EL (cell line): Measurements from ENCODE around the gene CRYGC.
"Not testable (repeated sequence)": the region's sequence is repeated elsewhere in the genome, so short reads cannot be mapped to it uniquely, and the experiment has no call there.

Experiments
- DNase-seq: peaks from one replicate; pipeline ENCODE4 v3.0.0-alpha.2; 2016

CRYGC gene, protein sequence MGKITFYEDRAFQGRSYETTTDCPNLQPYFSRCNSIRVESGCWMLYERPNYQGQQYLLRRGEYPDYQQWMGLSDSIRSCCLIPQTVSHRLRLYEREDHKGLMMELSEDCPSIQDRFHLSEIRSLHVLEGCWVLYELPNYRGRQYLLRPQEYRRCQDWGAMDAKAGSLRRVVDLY

GRCh38 chr2:208129744-208130711 is at the start of gene CRYGC:
Gene CRYGC, minus strand, starts transcription at chr2:208129828. Its CDS starts 36 bp downstream, at chr2:208129792.
- peak; percentile 6 for DNase-seq

- DNase-seq: no peak
Observed at GRCh38 chr2:208179028-208179609, 49.5 kb upstream of the CRYGC start.

DNA sequence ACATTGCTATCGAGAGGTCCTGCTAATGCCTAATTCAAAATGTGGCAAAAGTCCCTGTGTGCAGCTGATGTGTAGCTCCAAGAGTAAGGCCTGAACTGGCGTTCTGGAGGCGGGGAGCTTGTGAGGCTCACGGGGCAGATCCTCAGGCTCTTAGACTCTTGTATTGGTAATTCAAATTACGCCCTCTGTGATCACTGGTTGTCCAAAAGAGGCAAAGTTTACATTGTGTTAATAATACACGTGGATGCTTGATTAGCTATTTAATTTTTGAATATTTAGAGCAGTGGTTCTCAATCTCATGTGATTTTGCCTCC is 46.2 kb upstream of the CRYGC start:
- DNase-seq: no peak

- peak; percentile 78 for DNase-seq
Observed at GRCh38 chr2:208175069-208175839, 45.6 kb upstream of the CRYGC start.

DNA sequence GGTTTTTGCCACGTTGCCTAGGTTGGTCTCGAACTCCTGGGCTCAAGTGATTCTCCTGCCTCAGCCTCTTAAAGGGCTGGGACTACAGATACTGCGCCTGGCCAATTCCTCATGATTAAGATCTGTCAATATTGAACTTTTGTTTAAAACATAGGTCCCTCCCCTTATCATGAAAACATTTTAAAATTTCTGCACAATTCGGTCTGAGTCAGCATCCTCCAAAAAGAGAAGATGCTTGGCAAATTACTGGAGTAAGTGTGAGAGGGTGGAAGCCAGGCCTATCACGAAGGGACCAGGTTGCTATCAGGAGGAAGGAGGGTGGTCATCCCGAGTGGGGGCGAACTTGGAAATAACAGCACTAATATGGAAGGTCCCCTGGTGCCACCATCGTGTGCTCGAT is 44.5 kb upstream of the CRYGC start:
- DNase-seq: no peak

DNA sequence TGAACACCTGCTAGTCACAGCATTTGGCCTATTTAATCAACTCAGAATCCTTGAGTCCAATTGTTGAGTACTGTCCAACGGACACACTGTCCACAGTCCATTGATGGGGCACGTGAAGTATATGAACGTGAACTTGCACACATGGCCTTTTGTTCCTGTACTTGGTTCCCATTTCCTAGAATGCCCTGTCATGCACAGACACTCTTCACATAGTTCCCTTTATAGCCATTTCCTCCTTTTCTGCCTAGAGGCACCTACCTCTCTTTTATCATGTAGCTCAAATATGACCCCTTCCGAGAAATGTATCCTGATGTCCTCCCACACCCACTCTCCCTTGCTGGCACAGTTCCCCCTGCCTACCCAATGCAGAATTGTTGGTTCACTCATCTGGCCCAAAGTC is 42.5 kb upstream of the CRYGC start:
- no peak for DNase-seq

DNA sequence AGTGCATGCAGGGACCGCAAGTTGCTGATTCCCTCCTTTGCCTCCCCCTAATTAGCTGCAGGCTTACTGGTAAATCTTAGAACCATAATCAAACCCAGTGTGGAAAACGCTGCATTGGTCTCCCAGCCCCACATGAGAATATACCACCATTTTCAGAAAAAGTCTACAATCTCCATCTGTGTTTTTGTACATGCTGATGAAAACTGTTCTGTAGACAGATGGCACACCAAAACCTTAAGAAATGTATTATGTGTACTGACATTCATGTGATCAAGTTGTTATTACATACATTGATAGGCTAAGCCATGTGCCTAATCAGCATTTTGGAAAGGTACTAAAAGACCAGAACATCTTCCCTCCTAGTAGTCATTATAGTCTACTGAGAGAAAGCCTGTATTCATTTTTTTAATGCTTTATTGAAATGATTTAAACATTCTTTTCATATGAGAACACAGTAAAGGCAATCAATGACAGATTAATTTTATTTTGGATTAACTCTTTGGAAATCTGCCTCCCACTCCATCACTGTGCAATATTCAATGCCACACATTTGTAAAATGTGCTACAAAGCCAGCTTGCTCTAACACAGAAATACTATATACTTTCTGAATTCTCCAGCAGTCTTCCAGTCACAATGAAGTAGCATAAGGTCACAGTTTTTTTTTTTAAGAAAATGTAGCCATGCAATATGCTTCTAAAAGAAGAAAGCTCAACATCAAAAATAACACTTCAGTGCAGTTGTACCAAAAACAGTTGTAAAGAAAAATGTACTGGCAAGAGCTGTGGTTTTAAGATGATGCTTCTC is 35.5 kb upstream of the CRYGC start:
- no peak for DNase-seq

- DNase-seq: no peak
Observed at GRCh38 chr2:208163489-208163888, 33.9 kb upstream of the CRYGC start, which contains the start of gene CRYGA. Gene CRYGA, minus strand, starts transcription at chr2:208163589. Its CDS starts 33 bp downstream, at chr2:208163556.

DNA sequence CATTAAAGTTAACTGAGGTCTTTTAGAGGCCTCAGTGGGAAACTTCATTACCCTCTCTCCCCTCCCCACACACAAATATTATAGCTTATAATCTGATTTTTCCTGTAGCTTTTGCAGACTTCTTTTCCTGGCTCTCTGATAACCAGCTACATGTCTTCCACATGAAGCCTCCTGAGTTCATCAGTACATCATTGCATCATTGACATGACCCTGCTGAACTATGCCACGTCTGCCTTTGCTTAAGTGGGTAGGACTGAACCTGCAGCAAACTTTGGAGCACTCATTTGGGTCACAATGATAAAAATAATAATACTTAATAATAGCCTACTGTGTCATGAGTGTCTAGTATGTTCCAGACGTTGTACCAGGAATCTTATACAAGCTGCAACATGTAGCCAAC is 26.8 kb upstream of the CRYGC start:
- no peak for DNase-seq

- no peak for DNase-seq
Observed at GRCh38 chr2:208153156-208153555, 23.5 kb upstream of the CRYGC start.

DNA sequence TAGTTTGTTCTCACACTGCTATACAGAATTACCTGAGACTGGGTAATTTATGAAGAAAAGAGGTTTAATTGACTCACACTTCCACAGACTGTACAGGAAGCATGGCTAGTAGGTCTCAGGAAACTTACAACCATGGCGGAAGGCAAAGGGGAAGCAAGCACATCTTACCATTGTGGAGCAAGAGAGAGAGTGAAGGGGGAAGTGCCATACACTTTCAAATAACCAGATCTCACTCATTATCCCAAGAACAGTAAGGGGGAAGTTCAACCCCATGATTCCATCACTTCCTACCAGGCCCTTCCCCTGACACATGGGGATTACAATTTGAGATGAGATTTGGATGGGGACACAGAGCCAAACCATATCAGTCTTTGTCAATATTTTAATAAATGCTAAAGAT is 21.3 kb upstream of the CRYGC start:
- DNase-seq: no peak

DNA sequence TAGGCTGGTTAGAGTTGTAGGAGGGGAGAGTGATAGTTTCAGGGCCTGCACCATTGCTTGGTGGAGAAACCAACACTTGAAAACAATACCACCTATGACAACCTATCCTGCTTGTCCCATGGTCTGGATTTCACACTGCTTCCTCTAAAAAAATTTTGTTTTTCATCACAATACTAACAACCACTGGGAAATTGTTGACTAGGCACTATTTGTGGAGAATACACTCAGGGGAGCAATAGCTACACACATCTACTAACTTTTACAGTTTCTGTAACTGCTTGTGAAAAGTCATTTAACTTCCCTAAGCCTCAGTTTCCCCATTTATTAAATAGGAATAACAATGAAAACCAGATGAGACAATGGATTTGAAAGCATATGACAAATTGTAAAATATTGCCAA is 20.5 kb upstream of the CRYGC start:
- DNase-seq: no peak

DNA sequence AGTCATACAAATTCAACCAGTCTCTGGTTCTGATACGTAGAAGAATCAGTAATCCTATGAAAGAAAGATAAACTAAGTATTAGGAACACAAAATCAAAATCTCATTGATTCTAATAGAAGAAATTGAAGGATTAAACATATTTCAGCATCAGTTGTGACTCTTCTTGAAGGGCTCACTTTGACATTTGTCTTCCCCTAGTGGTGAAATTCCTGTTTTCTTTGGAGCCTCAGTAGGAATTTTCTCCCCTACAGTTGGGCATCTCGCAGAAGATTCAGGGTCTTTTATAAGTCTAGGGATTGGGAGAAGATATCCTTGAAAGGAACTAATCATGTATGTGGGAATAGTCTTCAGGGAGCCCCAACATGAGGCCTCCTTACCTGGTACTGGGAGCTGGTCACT is 19.2 kb upstream of the CRYGC start:
- DNase-seq: no peak

DNA sequence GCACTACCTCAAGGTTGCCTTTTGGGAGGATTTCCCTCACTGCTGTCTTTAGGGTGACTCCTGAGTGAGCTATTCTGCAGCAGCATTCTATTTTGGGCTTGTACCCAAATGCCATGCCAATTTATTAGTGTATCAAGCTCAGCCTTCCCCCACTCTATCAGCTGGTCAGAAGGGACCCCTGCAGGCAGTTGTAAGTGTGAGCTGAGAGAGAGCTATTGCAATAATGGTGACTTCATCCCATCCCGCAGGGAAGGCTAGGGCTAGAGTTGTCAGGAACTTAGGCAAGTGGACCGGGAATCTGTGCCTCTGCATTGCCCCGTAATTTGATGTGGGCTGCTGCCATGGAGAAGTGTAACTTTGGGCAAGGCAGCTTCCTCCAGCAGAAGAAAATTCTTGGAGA is 18.1 kb upstream of the CRYGC start:
- no peak for DNase-seq

GRCh38 chr2:208147008-208147407 is 17.4 kb upstream of the CRYGC start:
- DNase-seq: no peak

DNA sequence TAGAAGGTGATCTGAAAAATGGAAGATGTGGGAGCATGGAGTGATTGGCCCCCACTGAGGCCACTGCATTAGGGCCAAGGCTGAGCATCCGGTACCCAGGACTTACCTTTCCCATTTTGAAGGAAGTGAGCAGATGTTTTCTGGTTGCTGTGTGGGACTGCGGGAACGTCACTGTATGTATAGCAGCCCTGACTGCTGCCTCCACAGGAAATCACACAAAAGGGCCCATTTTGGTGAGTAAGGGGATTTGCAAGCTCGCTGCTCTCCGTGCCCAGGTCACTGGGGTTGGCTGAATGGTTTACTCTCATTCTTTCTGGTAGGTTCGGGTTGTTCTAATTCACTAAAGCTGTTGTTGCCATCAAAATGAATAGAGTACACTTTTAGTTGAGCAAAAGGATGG is 16.4 kb upstream of the CRYGC start, which contains the start of gene CRYGB:
Gene CRYGB (minus strand): TSS at position 153 of the 400 bp plus-strand sequence. CDS start 38 bp downstream, at position 115.
- DNase-seq: no peak

DNA sequence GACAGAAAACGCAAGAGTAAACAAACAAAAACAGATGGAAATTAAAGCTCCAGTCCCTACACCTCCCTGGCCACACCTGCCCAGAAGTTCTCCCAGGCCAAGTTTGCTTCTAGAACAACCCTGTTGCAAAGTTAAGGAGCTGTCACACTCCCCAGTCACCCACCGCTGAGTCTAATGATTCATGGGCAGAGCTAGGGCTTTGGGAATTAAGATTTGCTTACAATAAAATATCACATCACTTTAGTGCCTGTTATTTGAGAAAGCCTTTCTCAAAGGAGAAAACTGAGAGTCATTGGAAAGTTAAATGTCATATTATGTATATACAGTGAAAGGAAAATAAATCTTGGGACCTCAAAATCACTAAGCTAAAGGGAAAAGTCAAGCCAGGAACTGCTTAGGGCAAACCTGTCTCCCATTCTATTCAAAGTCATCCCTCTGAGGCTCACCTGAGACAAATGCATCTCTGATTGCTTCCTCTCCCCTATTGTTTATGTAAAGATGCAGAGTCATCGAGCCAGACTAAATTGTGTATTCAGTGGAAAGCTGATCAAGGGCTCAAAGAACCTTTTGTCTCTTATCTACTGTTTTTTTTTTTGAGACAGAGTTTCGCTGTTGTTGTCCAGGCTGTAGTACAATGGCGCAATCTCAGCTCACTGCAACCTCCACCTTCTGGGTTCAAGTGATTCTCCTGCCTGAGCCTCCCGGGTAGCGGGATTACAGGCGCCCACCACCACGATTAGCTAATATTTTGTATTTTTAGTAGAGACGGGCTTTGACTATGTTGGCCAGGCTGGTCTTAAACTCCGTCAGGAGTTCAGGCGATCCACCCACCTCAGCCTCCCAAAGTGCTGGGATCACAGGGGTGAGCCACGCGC is 13.5 kb upstream of the CRYGC start:
- DNase-seq: no peak

GRCh38 chr2:208142240-208142924 is 12.8 kb upstream of the CRYGC start:
- DNase-seq: peak; percentile 5

- no peak for DNase-seq
Observed at GRCh38 chr2:208139447-208139846, 9.8 kb upstream of the CRYGC start.

DNA sequence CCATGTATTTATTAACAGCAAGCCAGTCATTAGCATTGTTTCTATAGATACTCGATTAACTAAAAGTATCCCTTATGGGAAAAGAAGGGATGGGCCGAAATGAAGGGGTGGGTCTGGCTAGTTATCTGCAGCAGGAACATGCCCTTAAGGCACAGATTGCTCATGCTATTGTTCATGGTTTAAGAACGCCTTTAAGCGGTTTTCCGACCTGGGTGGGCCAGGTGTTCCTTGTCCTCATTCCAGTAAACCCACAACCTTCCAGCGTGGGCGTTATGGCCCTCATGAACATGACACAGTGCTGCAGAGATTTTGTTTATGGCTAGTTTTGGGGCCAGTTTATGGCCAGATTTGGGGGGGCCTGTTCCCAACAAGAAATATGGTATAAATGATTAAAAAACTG is 8.7 kb upstream of the CRYGC start:
- DNase-seq: not testable (repeated sequence)

GRCh38 chr2:208136716-208137094 is 7.1 kb upstream of the CRYGC start:
- no peak for DNase-seq
